Posterior vena cava (tissue), 2 donors: ENCODE measurements around the gene DIP2C. TPM values are rescaled to one million over a fixed set of nuclear protein-coding genes. Genes with fewer than 3 reads are reported as not detected.
"Not testable (repeated sequence)": the region's sequence is repeated elsewhere in the genome, so short reads cannot be mapped to it uniquely, and the experiment has no call there.

Source experiments
- DNase-seq: peaks from one replicate; pipeline ENCODE4 v3.0.0-alpha.2; 2020; ENCODE audit warnings: low spot score
- intact Hi-C, 2 donors: fragments of 100-400 bp; cut with DNase I; formaldehyde crosslinking; loops; one replicate each; pipeline versions ENCODE4 v1.14.1 to v1.14.2; 2022 to 2023
- total RNA-seq, 2 donors: library from RNA; stranded (reverse); fragmentation: NEBNext Ultra II Directional; extraction: Animal tissue kit (Norgen Biotek cat#: 25700); gene quantifications; one replicate each; pipeline ENCODE4 v1.2.1, GENCODE V29; 2021
- donor health status: DM: yes; HTN: yes; CAD: no.
- donor health status: DM: yes; HTN: yes; CAD: no.

The DIP2C gene
- total RNA-seq, 2 donors from 2014 or later, result 39.3 to 45.6 TPM

DNA sequence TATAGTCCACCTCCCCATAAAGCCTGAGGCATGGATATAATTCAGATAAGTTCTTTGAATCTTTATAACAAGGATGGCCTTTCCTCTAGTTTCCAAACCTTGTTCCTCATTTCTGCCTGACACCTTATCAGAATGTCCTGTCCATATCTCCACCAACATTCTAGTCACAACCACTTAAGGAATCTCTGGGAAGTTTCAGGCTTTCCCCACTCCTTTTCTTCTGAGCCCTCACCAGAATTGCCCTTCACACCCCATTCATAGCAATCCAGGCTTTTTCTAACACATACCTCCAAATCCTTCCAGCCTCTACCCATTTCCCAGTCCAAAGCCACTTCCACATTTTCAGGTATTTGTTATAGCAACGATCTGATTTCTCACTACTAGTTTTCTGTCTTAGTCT, 18.0 kb upstream of the DIP2C start:
- no peak for DNase-seq
- intact Hi-C loops, result no loop called here

DNA sequence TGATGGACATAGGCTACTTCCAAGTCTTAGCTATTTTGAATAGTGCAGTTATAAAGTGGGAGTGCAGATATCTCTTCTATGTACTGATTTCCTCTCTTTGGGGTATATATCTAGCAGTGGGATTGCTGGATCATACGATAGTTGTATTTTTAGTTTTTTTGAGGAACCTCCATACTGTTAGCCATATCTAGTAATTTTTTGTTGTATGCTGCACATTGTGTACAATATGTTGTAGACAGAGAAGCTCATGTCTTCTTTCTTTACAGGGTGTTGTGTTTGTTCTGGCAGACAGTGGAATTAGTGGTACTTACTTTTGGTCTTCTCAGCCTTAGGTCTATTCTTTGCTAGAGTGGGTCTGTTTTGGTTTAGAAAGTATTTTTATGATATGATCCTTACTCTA, 13.7 kb upstream of the DIP2C start:
- intact Hi-C loops, result no loop called here
- no peak for DNase-seq

DNA sequence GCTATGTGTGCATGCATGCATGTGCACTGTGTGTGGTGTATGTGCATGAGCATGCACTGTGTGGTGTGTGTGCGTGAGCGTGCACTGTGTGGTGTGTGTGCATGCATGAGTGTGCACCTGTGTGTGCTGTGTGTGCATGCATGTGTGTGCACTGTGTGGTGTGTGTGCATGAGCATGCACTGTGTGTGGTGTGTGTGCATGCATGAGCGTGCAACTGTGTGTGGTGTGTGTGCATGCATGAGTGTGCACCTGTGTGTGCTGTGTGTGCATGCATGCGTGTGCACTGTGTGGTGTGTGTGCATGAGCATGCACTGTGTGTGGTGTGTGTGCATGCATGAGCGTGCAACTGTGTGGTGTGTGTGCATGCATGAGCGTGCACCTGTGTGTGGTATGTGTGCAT, 10.7 kb upstream of the DIP2C start:
- intact Hi-C loops, DNase-seq: not testable (repeated sequence)

DNA sequence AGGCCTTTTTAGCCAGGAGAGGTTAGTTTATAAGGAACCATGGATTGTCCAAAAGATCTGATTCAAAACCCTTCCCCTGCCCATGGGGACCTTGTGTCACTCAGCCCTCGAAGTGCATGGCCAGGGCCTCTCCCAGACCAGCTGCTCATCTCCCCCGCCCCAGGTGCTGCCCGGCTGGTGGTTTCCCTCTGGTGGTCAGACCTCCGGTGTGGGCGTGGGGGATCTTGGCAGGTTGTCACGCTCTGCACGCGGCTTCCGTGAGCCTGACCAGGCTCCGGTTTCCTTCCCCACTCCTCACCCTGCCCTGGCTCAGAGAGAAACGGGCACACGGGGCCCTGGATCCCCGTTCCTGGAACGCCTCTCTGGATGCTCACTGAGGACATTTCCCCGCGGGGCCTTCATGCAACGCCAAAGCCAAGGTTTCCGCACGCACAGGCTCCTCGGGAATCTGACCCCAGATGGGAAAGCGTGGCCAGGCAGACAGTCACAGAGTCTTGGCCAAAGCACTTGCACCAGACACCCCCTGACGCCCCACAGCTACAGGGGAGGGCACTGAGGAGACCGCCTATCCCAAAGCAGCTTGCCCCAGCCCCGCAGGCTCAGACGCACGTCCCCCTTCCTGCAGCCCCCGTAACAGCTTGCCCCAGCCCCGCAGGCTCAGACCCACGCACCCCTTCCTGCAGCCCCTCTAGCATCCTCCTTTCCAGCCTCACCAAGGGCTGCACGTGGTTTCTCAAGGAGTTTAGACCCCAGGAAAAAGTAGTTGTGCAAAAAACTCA, 7.8 kb upstream of the DIP2C start:
- intact Hi-C loops, result loop anchor here in 1 of 2 donors (10.0 kb wide), 1 partner anchor 112 kb away; no protein-coding TSS in a partner anchor
- no peak for DNase-seq

DNA sequence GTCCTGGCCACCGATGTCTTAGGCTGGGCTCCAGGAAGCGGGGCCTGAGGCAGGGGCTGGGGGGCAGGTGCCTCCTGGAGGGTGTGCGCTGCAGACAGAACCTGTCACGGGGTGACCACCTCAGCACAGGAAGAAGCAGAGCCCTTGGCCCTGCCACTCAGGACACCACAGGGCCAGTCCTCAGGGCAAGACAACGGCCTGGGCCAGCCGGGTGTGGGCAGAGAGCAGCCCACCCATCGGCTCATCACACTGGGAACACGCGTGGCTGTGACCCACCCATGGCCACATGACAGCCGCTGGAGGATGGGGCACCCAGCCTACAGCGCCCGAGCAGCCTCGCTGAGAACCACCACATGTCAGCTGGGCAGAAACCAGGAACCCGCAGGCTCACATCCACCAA, 5.9 kb upstream of the DIP2C start:
- no peak for DNase-seq
- intact Hi-C loops, result loop anchor here in 1 of 2 donors (10.0 kb wide), 1 partner anchor 111 kb away; no protein-coding TSS in a partner anchor

DNA sequence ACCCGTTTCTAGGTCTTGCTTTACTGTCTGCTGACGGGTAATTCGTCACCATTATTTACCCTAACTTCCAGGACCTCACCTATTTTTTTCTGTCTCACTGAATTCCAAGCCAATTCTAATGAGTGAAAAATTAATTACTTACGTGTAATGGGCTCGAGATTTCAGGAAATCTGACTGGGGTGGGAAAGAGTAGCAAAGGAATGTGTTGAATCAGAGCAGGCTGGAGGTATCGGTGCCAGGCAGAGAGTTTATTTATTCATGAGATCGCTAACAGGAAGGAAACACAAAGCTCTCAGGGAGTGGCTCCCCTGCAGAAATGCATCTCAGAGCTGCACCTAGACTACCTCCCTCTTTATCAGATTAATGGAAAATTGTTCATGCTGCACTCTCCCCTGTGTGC, 4.0 kb upstream of the DIP2C start:
- DNase-seq, result no peak
- intact Hi-C loops, result loop anchor here in 1 of 2 donors (10.0 kb wide), 1 partner anchor 109 kb away; no protein-coding TSS in a partner anchor

DNA sequence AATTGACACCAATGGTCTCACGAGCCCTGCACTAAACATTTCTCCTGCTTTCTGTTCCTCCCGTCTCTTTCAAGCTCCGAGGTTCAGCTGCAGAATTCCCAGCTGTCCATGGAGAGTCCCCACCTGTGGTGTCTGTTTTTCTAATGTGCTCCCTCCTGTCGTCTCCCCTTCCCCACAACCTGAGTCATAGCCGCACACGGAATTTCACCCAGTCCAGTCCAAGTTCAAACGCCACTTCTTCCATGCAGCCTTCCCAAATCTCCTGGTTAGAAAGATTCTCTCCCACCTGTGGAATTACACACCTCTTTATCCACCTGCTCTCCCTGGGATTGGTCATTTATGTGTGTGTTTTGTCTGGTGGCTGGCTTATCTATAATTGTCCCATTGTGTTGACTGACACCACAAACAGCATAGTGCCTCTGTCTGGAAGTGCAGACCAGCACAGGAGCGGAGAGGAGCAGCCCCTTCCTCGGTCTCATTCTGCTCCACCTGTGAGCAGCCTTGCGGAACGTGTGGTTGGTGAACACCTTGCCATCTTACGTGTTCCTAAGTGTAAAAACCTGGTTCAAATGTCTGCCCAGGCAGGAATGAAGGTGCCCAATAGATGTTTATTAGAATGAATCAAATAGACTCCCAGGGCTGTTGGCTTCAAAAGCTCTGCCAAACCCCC, 3.3 kb upstream of the DIP2C start:
- DNase-seq, result no peak
- intact Hi-C loops, result loop anchor here in 1 of 2 donors (10.0 kb wide), 1 partner anchor 108 kb away; no protein-coding TSS in a partner anchor

DNA sequence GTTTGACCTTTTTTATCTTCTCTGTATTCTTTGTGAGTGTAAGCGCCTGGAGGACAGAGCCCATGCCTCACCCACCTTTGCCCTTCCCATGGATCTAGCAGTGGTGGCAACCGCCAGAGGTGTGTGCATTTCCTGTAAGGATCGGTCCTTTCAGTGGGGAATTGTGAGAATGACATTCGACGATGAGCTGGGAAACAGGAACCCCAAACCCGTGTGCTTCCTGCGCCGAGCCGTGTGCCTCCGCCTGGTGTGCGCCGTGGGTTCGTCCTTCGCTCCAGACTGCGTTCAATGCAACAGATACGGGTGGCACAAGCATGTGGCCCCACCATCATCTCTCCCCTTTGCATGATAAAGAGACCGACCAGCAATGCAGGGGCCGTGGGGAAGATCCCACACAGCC, 1.7 kb upstream of the DIP2C start:
- intact Hi-C loops, result loop anchor here in 1 of 2 donors (10.0 kb wide), 1 partner anchor 106 kb away; no protein-coding TSS in a partner anchor
- DNase-seq, result no peak

DNA sequence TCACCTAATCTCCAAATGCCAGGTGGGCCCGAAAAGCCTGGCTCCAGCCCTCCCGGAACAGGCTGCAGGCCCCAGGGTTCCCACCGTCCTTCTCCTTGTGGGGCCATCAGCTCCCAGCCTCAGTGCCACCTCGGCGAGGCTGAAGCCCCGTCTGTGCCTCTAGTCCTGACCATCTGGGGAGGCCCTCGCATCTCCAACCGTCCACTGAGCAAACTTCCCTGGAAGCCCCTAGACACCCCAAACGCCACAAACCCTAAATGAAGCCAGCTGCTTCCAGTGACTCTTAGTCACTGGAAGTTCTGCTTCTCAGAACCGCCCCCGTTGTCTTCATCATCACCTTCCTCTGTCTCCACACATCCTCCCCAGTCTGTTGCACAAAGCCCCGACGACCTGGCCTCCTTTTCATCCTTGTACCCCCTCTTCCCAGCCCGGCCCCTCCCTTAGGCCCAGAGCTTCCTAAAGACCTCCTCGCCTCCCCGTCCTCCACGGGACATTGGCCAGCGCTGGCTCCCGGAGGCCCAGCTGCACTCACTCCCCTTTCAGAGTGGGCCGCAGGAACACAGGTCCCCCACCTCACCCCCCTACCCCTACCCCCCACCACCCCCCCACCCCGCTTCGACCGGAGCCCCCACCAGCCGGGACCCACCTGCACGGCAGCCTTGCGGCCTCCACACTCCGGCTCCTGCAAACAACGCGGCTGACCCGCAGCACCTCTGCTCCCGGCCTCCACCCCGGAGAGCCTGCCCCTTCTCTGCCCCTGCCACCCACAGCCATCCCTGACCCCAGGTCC, 1.1 kb upstream of the DIP2C start:
- no peak for DNase-seq
- intact Hi-C loops, result loop anchor here in 1 of 2 donors (10.0 kb wide), 1 partner anchor 106 kb away; no protein-coding TSS in a partner anchor

DNA sequence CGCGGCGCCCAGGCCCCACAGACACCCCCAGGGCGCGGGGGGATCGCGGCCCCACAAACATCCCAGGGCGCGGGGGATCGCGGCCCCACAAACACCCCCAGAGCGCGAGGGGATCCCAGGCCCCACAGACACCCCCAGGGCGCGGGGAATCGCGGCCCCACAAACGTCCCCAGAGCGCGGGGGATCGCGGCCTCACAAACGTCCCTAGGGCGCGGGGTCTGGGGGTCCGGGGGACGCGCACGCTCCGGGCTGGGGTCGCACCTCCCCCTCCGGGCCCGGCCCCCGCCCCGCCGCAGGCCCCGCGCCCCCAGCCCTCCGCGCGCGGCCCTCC, 382 bp downstream of the DIP2C start:
- intact Hi-C loops, result loop anchor here (5.0 to 10.0 kb wide), 2 partner anchors 177 to 184 kb away; no protein-coding TSS in a partner anchor
- DNase-seq, result peak; percentile 73

DNA sequence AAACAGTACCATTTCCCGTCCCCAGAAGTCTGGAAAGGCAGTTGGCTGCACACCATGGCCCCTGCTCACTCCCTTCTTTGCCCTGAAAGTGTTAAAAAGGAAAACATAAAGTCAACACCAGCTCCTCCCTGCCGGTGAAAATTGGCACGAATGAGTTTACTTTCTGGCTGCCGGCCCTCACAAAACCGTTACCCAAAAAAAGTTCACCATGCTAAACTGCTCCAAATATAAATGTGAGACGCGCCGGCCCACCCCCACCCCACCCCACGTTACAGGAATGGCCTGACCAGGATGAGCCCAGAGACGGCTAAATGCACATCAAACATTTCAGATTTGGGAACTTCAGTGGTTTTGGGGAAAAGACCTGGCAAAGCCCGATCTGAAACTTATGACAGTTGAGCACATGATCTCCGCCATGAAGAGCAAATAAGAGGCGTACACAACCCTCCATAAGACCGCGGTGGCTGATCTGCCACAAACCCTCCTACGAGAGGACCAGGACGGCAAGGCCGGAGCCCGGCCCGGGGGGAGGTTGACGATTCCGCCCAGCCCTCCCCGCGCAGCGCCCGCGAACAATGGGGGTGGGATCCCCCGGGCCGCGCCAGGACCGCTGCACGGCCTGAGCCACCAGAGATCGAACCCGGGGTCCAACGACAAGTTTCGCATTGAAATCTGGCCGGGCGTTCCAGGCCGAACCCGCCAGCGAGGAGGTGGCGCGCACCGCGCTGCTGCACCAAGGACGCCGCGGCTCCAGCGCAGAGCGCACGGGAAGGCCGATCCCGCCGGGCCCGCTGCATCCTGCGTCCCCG, 952 bp downstream of the DIP2C start:
- peak; percentile 84 for DNase-seq
- intact Hi-C loops, result loop anchor here (5.0 to 10.0 kb wide), 2 partner anchors 176 to 184 kb away; no protein-coding TSS in a partner anchor

DNA sequence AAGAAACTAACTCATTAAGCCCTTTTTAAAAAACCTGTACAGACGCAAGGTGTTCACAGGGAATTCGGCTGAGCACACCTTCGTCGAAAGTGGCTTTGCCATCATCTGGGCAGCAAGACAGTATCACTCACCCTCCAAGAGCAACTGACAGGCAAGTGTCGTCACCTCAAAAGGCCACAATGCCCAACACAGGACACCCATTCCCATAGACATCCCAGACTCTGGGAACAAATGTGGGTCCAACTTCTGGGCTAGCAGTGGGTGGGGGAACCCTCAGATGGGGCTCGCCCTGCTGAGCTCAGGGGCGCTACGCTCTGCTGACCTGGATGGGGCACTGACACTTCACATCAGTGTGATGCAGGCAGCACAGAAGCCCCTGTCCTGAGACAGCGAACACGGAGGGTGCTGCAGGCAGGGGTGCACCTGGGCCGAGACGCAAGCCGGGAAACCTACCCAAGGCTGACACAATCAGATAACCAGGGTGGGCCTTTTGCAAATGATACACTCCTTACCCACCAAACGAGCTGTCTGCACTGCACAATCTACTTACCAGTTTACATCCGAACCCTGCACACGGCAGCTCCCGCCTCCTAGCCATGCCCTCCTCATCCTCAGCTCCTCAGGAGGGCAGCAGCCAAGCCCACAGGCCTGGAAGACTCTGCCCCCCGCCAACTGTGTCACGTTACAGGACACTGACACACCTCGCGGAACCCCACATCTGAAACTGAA, 1.7 kb downstream of the DIP2C start:
- intact Hi-C loops, result loop anchor here (5.0 to 10.0 kb wide), 2 partner anchors 175 to 183 kb away; no protein-coding TSS in a partner anchor
- DNase-seq, result peak; percentile 74

DNA sequence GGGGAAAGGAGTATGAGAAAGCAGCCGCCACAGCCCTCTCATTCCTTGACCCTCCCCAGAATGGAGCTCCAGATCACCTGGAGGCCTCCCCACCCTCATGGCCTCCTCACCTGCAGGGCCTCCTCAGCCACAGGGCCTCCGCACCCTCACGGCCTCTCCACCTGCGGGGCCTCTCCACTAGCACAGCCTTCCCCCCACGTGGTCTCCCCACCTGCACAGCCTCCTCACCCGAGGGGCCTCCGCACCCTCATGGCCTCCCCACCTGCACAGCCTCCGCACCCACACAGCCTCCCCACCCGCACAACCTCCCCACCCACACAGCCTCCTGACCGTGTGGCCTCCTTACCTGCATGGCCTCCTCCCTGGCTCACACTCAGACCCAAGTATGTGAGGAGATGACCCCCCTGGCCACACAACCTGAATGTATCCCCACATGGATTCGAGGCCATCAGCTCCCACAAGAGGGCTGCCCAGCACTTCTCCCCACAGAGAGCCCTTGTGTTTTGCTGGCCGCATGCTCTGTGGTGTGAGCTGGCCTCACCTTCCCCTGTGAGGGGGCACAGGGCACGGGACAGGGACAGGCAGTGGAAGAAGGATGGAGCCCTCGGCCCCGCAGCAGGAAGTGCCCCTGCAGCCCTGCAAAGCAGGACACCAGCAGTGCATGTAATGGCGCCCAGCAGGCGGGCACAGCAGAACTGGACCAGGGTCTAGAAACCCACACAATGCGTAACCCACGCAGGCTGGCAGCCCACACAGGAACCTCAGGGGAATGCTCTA, 3.1 kb downstream of the DIP2C start:
- DNase-seq, result peak; percentile 69
- intact Hi-C loops, result loop anchor here (5.0 to 10.0 kb wide), 2 partner anchors 174 to 182 kb away; no protein-coding TSS in a partner anchor

DNA sequence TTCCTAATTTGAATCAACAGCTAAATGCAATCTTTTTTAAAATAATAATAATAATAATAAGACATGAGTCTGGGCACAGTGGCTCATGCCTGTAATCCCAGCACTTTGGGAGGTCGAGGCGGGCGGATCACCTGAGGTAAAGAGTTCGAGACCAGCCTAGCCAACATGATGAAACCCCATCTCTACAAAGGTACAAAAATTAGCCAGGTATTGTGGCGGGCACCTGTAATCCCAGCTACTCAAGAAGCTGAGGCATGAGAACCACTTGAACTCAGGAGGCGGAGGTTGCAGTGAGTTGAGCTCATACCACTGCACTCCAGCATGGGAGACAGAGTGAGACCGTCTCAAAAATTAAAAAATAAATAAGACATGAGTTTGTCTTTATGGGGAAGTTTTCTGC, 3.9 kb downstream of the DIP2C start:
- intact Hi-C loops, result loop anchor here (5.0 to 10.0 kb wide), 2 partner anchors 173 to 181 kb away; no protein-coding TSS in a partner anchor
- no peak for DNase-seq

DNA sequence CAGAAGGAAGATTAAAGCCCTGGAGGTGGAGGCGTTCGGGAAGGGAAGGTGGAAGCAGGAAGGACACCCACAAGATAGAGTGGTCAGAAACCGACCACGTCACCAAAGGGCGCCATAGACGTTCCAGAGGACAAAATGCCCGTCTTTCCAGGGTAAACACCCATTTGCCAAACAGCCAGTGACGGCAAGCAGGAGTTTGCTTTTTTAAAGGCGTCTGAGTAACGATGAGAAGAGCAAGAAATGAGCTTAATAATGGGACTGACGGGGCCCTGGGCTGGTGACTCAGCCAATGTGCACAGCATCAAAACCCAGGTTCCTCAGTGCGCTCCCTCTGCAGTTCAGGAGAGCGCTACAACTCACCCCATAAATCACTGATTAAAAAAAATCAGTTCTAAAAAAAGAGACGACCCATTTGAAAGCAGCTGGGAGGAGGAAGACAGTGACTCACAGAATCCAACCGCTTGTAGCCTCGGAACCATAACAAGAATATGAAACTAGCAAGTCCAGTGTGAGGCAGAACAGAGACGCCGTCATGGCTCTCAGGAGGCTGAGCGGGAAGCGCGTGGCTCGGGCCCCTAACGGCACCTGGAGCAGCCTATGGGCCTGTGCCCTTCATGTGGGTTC, 5.9 kb downstream of the DIP2C start:
- intact Hi-C loops, result loop anchor here (5.0 to 10.0 kb wide), 2 partner anchors 86 to 179 kb away; no protein-coding TSS in a partner anchor
- peak; percentile 82 for DNase-seq

DNA sequence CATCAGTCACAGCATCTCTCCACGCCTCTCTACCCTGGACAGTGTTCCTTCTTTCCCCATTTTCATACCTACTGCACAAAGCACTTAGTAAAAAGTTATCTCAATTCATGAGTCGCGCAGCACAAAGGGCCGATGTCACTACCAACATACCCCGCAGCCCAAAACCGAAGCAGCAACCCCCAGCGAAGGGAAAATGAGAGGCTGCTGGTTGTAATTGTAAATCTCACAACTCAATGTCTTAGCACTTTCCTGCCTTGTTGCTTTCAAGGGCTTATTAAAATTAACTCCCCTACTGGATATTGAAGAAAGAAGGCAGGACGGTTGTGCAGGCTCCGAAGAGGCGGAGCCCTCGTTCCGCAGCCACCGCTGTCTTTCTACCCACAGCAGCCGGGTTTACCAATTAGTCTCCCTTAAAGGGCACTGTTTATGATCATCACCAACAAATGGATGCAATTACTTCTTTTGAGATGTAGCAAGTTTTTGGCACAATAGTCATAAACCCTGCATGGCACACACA, 6.5 kb downstream of the DIP2C start:
- DNase-seq, result peak; percentile 40

More for the DNA sequence above, 6.5 kb downstream of the DIP2C start:
- intact Hi-C loops, result loop anchor here (5.0 to 10.0 kb wide), 2 partner anchors 86 to 178 kb away; no protein-coding TSS in a partner anchor
